ENCODE measurements around the gene CDC26.

GRCh38 chr9:113302792-113303418, 27.5 kb upstream of the CDC26 start, which contains the start of gene RNF183:
- no peak for TF ChIP-seq CTCF (IDR thresholded peaks at IDR 0.05)
- TF ChIP-seq POLR2A (IDR thresholded peaks at IDR 0.05), result no peak

Data from adrenal gland (tissue), 5 donors.